Stimulated activated CD4-positive, alpha-beta T cell treated with anti-CD3 and anti-CD28 coated beads, TNF-alpha, amount 100 ng/mL, for 1 hour (primary cell): ENCODE results near the gene ASF1B.

Experiments used
- DNase-seq, 3 donors: peaks; one replicate each; pipeline ENCODE4 v3.0.0-alpha.2; 2020; ENCODE audit warnings: low read depth in 3 of 3, low spot score in 1 of 3

The ASF1B gene

GRCh38 chr19:14088634-14089411 is 47.6 kb downstream of the ASF1B start:
- no peak for DNase-seq

DNA sequence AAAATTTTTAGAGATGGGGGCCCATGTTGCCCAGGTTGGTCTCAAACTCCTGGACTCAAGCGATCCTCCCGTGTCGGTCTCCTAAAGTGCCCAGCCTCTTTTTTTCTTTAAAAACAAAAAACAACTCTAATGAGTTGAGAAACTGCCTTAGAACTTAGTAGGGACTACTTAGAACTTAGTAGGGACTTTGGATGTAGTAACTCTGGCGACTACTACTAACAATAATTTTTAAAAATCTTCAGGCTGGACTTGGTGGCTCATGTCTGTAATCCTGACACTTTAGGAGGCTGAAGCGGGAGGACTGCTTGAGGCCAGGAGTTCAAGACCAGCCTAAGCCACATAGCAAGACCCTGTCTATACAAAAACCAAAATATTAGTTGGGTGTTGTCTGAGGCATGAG is 50.3 kb downstream of the ASF1B start:
- no peak for DNase-seq

- no peak for DNase-seq
Measured at GRCh38 chr19:14085309-14085995, 50.9 kb downstream of the ASF1B start, which contains the start of gene C19orf67. C19orf67 (minus strand) TSS chr19:14085783; CDS start chr19:14085627, 156 bp downstream.

- no peak for DNase-seq
Measured at GRCh38 chr19:14082675-14082960, 53.8 kb downstream of the ASF1B start.

DNA sequence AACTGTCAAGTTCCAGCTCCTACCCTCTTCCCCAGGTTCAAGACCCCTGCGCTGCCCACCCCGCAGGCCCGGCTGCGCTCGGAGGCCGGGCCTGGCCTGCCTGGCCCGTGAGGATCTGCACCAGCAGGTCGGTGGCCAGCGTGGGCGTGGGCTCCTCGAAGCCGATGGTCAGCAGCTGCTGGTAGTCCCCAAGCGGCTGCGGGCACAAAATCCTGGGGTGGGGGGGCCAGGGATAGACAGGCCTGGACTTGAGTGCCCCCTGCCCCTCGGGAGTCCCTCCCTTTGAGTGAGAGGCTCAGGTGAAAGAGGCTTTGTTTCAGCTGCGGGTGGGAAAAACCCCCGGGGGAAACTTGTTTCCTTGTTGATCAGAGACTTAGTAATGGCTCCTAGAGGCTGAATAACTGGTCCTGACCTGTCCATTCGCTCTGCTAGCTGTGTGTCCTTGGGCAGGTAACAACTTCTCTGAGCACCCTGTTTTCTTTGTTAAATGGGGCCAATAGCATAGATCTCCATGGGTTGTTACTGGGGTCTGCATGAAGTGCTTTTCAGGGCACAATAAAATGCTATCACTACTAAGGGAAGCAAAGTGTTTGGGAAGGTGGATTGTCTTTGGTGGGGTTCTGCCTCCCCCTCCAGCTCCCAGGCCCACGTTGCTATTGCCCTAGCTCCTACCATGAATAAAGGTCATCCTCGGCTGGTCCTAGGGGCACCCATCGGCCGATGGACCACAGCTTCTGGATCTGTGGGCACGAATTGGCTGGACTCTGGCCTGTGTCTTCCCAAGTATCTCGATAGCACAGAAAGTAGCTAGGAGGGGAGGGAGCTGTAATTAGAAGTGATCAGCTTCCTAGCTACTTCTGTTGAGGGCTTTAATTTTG is 54.4 kb downstream of the ASF1B start:
- peak in 1 of 3 donors; percentile 22 for DNase-seq

DNA sequence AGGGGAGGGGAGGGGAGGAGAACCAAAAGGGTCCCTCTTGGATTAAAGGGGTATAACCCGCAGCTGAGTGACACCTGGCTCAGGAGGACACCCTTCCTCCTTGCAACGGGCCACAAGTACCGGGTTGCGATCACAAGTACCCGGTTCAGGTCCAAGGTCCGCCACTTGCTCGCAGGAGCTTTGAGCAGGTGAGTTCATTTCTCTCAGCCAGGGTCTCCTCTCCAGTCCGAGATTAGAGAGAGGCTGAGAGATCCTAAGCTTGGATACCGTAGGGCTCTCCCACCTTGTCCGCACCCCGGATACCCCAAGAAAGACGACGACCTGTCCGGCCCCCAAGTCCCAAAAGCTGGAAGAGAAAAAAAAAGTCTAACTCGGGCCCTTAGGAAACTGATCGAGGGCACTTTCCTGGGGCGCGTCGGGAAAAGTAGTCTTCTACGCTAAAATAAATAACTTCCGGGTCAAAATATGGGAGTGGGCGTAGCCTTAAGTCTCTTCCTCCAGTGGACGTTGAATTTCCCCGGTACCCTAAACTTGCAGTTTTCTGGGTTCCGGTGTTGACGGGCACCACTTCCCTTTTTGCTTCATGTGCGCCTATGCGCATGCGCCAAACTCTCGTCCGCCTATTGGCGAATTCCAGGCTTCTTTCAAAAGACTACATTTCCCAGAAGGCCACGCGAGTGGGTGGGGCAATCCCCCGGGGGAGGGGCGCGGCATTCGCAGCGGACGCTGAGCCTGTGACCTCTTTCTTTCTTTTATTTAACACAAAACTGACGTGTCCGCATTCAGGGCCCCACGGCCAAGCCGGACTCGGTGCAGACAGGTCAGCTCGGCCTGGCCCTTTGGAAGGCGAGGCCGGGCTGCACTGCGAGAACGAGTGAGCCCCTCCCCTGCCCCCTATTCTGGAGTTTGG is 55.2 kb downstream of the ASF1B start:
- peak; percentile 98 for DNase-seq

DNA sequence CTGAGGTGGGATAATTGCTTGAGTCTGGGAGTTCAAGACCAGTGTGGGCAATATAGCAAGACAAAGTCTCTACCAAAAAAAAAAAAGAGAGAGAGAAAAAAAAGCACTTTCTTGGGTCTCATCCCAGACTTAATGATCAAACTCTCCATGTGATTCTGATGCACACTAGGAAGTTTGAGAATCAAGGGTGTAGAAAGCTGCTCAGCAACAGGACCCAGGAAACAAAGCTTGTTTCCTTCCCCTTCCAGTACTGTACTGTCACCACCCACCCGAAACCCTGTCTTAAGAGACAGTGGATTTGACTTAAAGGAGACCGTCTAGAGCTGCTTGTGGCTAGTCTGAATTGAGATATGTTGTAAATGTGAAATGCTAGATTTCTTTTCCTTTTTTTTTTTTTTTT is 58.0 kb downstream of the ASF1B start:
- no peak for DNase-seq

- DNase-seq = no peak
Measured at GRCh38 chr19:14073925-14074838, 62.2 kb downstream of the ASF1B start.

DNA sequence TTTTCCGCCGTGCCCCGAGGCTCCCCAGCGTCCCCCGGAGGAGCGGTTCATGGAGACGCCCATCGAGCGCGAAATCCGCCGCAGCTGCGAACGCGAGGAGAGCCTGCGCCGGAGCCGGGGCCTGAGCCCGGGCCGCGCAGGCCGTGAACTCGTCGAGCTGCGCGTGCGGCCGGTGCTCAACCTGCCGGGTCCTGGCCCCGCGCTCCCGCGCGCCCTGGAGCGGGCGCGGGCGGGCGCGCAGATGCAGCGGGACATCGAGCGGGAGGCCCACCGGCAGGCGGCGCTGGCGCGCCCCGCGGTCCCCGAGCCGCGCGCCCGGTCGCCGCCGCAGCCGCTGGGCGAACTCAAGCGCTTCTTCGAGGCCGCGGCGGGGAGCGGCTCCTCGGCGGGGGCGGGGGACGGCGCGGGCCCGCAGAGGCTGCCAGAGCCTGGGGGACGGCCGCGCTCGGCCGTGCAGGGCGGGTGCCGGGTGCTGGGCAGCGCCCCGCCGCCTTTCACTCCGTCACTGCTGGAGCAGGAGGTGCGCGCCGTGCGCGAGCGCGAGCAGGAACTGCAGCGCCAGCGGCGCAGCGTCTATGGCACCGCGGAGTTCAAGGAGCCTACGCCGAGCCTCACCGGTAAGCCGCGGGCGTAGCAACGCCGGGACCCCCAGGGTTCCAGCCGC is 63.0 kb downstream of the ASF1B start:
- DNase-seq = peak; percentile 38 to 67 (median 48)

GRCh38 chr19:14072535-14073260 is 63.7 kb downstream of the ASF1B start, which contains the start of gene MISP3:
MISP3 (plus strand) TSS chr19:14072786; CDS start chr19:14073310, 524 bp downstream.
- DNase-seq = no peak

- no peak for DNase-seq
Measured at GRCh38 chr19:14070268-14071050, 65.9 kb downstream of the ASF1B start.
